Astrocyte of the spinal cord (primary cell): ENCODE data around the gene ABCC1.

Source experiments
- DNase-seq: peaks from one replicate; pipeline ENCODE4 v3.0.0; 2011; ENCODE audit warnings: low read depth, low spot score
- H3K4me3 ChIP-seq: 2 replicates; pipeline ENCODE4 v1.5.1; 2011; ENCODE audit warnings: low read depth, mild to moderate bottlenecking, low read length, moderate library complexity
- in situ Hi-C: cut with HindIII; loops from 2 replicates; pipeline ENCODE4 v1.10.0; 2017; ENCODE audit warnings: low sequenced_read_pairs
- TF ChIP-seq, protein P1 (sequence below): IDR thresholded peaks from 2 replicates; pipeline ENCODE4 v1.5.1; 2012; ENCODE audit warnings: low read depth, mild to moderate bottlenecking, low read length, inconsistent platforms

ABCC1 gene

DNA sequence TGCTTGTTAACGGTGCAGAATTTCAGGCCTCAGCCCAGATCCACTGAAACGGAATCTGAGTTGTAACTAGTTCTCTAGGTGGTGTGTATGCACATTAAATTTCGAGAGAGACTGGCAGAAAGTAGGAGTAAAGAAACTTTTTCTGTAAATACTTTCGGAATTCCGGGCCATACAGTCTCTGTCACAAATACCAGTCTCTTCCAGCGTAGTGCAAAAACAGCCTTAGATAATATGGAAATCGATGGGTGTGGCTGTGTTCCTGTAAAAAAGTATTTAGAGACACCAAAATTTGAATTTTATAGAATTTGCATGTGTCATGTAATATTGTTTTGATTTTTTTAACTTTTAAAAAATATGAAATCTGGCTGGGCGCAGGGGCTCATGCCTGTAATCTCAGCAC lies 109.7 kb downstream of the ABCC1 start:
- in situ Hi-C loops: no loop called here
- no peak overlapping the region for H3K4me3 ChIP-seq
- TF ChIP-seq, protein P1, sequence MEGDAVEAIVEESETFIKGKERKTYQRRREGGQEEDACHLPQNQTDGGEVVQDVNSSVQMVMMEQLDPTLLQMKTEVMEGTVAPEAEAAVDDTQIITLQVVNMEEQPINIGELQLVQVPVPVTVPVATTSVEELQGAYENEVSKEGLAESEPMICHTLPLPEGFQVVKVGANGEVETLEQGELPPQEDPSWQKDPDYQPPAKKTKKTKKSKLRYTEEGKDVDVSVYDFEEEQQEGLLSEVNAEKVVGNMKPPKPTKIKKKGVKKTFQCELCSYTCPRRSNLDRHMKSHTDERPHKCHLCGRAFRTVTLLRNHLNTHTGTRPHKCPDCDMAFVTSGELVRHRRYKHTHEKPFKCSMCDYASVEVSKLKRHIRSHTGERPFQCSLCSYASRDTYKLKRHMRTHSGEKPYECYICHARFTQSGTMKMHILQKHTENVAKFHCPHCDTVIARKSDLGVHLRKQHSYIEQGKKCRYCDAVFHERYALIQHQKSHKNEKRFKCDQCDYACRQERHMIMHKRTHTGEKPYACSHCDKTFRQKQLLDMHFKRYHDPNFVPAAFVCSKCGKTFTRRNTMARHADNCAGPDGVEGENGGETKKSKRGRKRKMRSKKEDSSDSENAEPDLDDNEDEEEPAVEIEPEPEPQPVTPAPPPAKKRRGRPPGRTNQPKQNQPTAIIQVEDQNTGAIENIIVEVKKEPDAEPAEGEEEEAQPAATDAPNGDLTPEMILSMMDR: no peak
- no peak for DNase-seq

DNA sequence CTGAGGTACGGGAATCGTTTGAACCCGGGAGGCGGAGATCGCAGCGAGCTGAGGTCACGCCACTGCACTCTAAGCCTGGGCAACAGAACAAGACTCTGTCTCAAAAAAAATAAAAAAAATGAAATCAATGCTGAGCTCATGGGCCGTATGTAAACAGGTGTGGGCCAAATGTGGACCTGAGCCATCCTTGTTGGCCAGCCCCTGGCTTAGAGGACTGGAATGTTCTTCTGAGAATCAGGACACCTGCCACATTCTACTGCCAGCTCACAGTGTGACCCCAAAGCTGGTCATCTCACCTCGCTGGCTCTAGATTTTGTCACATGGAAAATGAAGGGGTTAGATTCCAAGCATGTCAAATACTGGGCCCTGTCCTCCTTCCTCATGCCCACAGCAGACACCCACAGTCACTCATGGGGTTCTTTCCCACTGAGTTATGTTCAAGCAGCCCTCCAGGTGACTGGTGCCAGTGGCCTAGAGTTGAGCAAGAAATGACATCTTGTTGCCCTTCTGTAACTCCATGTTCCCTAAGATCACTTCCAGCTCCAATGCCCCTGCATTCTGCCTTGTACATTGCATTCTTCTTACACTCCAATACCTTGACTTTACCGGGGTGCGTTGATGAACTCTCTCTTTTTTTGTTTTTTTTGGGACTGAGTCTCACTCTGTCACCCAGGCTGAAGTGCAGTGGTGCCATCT lies 110.6 kb downstream of the ABCC1 start:
- in situ Hi-C loops: no loop called here

DNA sequence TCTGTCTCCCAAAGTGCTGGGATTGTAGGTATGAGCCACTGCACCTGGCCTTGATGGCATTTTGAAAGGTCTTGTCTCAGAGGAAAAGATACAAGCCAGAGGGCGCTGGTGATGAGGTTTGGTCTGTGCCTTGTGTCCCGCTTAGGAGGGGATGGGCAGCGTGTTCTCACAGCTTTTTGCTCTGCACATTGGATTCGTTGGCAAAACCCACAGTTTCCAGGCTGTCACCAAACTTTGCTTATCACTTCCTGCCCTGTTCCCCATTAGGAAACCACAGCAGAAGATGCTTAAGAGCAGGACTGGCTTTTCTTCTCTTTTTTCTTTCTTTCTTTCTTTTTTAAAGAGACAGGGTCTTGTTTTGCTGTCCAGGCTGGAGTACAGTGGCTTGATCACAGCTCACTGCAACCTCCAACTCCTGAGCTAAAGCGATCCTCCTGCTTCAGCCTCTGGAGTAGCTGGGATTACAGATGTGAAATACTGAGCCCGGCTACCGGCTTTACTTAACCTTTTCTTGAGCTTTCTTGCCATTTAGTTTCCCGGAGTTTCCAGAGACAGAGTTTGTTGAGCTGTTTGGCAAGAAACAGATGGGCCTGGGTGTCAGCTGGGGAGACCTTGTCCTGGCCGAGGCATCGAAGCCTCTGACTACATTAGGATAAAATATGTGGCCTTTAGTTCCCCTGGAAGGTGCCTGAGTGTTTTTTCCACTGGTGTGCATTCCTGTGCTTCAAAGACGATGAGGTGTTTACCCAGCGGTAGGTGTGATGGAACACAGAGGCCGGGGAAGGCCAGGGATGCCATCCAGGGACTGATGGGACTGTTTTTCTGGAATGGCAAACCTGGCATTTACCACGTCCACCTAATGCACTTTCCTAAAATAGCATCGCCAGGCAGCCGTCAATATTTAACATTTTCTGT lies 112.9 kb downstream of the ABCC1 start:
- DNase-seq: no peak
- in situ Hi-C loops: no loop called here
- TF ChIP-seq, protein P1: no peak
- no peak overlapping the region for H3K4me3 ChIP-seq

More for the DNA sequence above, 110.6 kb downstream of the ABCC1 start:
- DNase-seq: no peak
- no peak overlapping the region for H3K4me3 ChIP-seq
- TF ChIP-seq, protein P1: no peak

DNA sequence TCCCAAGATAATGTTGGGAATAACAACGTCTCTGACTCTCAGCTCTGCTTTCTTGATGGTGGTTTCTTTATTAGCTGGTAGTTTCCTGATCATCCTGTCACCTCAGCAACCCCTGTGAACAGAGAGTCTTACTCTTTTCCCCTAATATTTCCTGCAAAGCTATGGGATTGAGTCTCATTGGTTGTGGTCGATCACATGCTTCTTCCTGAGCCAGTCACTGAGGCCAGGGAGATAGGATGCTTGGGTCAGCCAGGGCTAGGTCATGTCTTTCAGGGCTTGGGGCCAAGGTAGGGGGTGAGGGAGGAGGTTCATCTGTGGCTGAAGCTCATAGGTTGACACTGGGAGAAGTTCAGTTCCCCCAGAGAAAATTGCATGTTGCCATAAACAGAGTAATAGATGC lies 114.3 kb downstream of the ABCC1 start:
- in situ Hi-C loops: no loop called here
- TF ChIP-seq, protein P1: no peak
- H3K4me3 ChIP-seq: no peak overlapping the region
- no peak for DNase-seq

DNA sequence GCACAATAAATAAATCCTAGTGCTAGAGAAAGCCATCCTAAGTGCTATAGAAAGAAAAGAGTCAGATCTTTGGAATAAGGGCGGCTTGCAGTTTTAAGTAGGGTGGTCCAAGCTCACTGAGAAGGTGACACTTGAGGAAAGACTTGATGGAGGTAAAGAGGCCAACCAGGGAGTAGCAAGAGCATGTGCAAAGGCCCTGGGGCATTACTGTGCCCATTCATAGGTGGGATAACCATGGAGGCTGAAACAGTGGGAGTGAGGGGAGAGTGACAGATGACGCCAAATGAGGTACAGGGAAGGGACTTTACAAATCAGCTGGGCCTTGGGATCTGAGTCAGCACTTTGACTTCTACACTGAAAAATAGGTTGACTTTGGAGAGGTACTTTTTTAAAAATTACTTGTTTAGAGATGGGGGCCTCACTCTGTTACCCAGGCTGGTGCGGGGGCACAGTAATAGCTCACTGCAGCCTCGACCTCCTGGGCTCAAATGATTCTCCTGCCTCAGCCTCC lies 115.5 kb downstream of the ABCC1 start:
- in situ Hi-C loops: no loop called here
- H3K4me3 ChIP-seq: no peak overlapping the region
- TF ChIP-seq, protein P1: no peak
- no peak for DNase-seq

DNA sequence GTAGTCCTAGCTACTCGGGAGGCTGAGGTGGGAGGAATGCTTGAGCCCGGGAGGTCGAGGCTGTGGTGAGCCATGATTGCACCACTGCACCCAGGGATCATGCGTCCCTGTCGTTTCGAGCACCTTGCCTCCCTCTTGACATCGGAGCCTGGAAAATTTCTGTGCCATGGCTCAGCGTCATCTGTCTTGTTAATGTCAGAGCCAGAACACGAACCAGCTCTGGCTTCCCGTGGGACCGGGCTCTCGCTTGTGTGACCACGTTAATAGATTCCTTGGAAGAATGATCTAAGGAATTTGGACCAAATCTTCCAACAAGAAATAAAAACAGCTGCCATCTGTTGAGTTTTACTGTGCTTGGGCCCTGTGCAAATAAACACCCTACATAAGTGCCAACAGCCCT lies 117.7 kb downstream of the ABCC1 start:
- no peak overlapping the region for H3K4me3 ChIP-seq
- TF ChIP-seq, protein P1: no peak
- peak; percentile 16 for DNase-seq
- in situ Hi-C loops: no loop called here
